Thyroid gland (tissue), 4 donors: ENCODE measurements around the gene ATXN1.

Experiments
- CTCF ChIP-seq, 6 experiments: fragments of 200-600 bp in 3 of 6; fragments of 450-650 bp in 3 of 6; sonication (generic) in 3 of 6; IDR thresholded peaks; one replicate each; pipeline ENCODE4 v1.5.1; 2016 to 2019; ENCODE audit warnings: antibody characterized with exemption in 6 of 6, mild to moderate bottlenecking in 2 of 6, inconsistent platforms in 1 of 6, moderate library complexity in 1 of 6
- POLR2A ChIP-seq, 2 donors: fragments of 450-650 bp; IDR thresholded peaks; one replicate each; pipeline ENCODE4 v1.6.1; 2017; ENCODE audit warnings: antibody characterized with exemption in 2 of 2, mild to moderate bottlenecking in 2 of 2, moderate library complexity in 1 of 2

GRCh38 chr6:16570221-16570553 lies 191.1 kb downstream of the ATXN1 start:
- TF ChIP-seq CTCF (IDR thresholded peaks at IDR 0.05) (no peak), POLR2A (IDR thresholded peaks at IDR 0.05) (no peak)
